Right atrium auricular region (tissue), 2 donors: ENCODE data around the gene C1orf226. TPM values are rescaled to one million over a fixed set of nuclear protein-coding genes. Genes with fewer than 3 reads are reported as not detected.

ENCODE experiments used
- DNase-seq: peaks from one replicate; pipeline ENCODE4 v3.0.0-alpha.2; 2019; ENCODE audit warnings: low spot score
- H3K27ac ChIP-seq, 2 donors: fragments of 200-600 bp; sonication (generic); 1 replicate in 1 of 2; 2 replicates in 1 of 2; pipeline ENCODE4 v1.5.1; 2016 to 2019
- H3K27me3 ChIP-seq, 2 donors: fragments of 200-600 bp; sonication (generic); one replicate each; pipeline versions ENCODE4 v1.5.1 to v1.6.0; 2017 to 2019
- H3K36me3 ChIP-seq: fragments of 200-600 bp; sonication (generic); one replicate; pipeline ENCODE4 v1.5.1; 2016
- H3K4me1 ChIP-seq, 2 donors: fragments of 200-600 bp; sonication (generic); one replicate each; pipeline versions ENCODE4 v1.5.1 to v1.6.0; 2017 to 2019
- H3K4me3 ChIP-seq, 2 donors: fragments of 200-600 bp; sonication (generic); 1 replicate in 1 of 2; 2 replicates in 1 of 2; pipeline ENCODE4 v1.5.1; 2017 to 2019; ENCODE audit warnings: mild to moderate bottlenecking in 1 of 2, moderate library complexity in 1 of 2
- H3K9me3 ChIP-seq, 2 donors: fragments of 200-600 bp; sonication (generic); one replicate each; pipeline ENCODE4 v1.5.1; 2019
- total RNA-seq, 2 donors: library from RNA; depleted of rRNA; stranded (reverse); fragments of >200 nt; gene quantifications; one replicate each; pipeline ENCODE4 v1.1.0, GENCODE V29; 2016
- TF ChIP-seq, protein P1 (sequence below), 2 donors: fragments of 200-600 bp; sonication (generic); IDR thresholded peaks; one replicate each; pipeline ENCODE4 v1.5.1; 2019; ENCODE audit warnings: antibody characterized with exemption in 2 of 2

C1orf226 gene
- total RNA-seq, 2 donors from 2014 or later = 3.0 to 7.0 TPM

DNA sequence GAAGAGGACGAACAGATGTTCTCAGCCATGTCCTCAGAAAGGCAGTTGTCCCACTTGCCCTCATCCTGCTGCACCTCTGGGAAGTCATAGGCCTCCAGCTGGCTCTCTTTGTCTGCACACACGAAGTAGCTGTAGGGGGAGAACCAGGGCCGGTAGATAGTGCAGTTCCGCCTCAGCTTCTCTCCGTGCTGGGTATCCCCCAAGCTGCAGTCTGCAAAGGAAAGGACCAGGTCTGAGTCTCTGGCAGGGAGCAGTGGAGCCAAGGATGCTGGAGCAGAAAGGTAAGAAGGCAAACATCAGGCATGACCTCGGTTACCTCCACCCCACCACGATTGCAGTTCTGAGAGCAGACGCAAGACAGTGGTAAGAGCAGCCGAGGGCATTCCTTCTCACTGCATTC lies 7.1 kb upstream of the C1orf226 start:
- Histone ChIP-seq H3K27me3 (no peaks in the 10 kb centered on the region), H3K36me3 (no peaks in the 10 kb centered on the region), H3K27ac (no peak overlapping the region), H3K4me3 (no peak overlapping the region), H3K9me3 (no peaks in the 10 kb centered on the region), H3K4me1 (no peaks in the 10 kb centered on the region)
- DNase-seq = no peak
- TF ChIP-seq, protein P1, sequence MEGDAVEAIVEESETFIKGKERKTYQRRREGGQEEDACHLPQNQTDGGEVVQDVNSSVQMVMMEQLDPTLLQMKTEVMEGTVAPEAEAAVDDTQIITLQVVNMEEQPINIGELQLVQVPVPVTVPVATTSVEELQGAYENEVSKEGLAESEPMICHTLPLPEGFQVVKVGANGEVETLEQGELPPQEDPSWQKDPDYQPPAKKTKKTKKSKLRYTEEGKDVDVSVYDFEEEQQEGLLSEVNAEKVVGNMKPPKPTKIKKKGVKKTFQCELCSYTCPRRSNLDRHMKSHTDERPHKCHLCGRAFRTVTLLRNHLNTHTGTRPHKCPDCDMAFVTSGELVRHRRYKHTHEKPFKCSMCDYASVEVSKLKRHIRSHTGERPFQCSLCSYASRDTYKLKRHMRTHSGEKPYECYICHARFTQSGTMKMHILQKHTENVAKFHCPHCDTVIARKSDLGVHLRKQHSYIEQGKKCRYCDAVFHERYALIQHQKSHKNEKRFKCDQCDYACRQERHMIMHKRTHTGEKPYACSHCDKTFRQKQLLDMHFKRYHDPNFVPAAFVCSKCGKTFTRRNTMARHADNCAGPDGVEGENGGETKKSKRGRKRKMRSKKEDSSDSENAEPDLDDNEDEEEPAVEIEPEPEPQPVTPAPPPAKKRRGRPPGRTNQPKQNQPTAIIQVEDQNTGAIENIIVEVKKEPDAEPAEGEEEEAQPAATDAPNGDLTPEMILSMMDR (IDR thresholded peaks at IDR 0.05) = no peak

DNA sequence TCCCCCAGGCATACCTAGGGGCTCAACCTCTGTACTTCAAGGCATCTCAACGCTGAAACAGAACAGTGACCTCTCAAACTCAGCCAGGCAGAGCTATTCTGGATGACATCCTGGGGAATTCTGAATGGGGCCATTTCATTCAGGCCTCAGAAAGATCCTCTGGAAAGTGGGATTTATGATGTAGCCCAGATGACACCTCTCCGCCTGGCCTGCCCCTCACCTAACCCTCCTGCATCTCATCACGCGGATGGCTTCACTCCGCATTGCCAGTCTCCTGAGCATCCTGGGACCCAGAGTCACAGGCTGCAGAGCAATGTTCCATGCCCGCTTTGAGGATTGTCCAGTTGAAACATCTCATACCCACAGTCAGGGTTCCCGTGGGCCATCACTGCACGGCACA lies 6.1 kb upstream of the C1orf226 start:
- Histone ChIP-seq H3K9me3 (no peaks in the 10 kb centered on the region), H3K4me3 (no peak overlapping the region), H3K27me3 (no peaks in the 10 kb centered on the region), H3K36me3 (no peaks in the 10 kb centered on the region), H3K4me1 (no peaks in the 10 kb centered on the region), H3K27ac (no peak overlapping the region)
- TF ChIP-seq, protein P1 (IDR thresholded peaks at IDR 0.05) = no peak
- DNase-seq = no peak

DNA sequence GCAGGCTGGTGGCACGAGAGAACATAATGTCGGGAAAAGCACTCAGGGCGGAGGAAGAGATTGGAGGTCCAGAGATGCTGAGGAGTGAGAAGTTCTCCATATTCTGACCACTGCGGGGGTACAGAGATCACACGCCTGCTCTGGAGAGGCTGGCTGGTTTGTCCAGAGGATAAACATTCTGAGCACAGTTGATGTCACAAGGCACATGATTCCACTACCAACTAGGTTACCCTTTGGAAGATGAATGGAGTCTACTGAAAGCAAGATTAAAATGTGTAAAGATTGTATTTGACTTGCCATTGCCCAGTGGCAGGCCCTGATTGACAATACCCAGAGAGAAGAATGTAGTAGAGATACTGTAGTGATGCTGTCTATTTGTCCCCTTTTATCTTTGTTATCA lies 4.8 kb upstream of the C1orf226 start, which contains the start of gene SPATA46:
SPATA46 (minus strand) TSS at position 164 of the 400 bp plus-strand sequence; CDS start at position 100, 64 bp downstream.
- no peak for DNase-seq
- TF ChIP-seq, protein P1 (IDR thresholded peaks at IDR 0.05) = no peak
- no peaks in the 10 kb centered on the region for H3K4me1 ChIP-seq
- H3K9me3 ChIP-seq = no peaks in the 10 kb centered on the region
- H3K27ac ChIP-seq = no peak within 1 kb of the TSS
- no peak within 1 kb of the TSS for H3K4me3 ChIP-seq
- no peaks in the 10 kb centered on the region for H3K27me3 ChIP-seq
- no peaks in the 10 kb centered on the region for H3K36me3 ChIP-seq

DNA sequence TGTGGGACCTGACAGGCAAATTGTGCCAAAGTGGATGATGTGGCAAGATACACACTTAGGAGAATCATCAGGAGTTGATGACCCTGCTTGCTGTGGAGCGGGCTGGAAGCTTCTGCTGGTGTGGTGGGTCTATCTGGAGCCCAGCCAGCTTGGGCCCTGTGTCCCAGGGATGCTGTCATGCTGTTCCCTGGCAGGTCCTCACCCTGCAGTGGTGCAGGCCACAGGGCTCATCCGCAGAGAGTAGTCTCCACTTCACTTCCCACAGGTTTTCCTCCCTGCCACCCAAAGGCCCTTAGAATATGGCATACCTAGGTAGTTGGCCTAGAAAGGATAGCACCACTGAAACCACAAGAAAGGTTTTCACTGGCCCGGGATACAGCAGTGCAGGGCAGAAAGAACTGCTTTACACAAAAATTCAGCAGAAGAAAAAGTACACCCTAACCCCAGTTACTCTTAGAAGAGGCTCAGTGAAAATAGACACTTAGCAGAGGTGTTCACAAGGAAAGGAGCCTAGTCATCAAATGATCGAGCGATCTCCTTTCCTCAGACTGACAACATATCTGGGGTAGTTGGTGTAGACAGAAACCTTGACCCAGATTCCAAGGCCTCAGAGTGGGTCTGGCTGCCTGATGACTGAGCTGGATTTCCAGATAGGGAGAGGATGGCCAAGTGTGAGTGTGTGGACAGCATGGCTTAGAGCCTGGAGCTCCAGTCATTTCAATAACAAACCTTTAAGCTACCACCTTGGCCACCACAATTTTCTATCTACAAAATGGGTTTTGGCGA lies 1.3 kb upstream of the C1orf226 start:
- H3K9me3 ChIP-seq = no peaks in the 10 kb centered on the region
- H3K36me3 ChIP-seq = no peaks in the 10 kb centered on the region
- TF ChIP-seq, protein P1 (IDR thresholded peaks at IDR 0.05) = no peak
- H3K27ac ChIP-seq = no peak overlapping the region
- no peak overlapping the region for H3K4me3 ChIP-seq
- H3K4me1 ChIP-seq = no peaks in the 10 kb centered on the region
- no peak for DNase-seq
- H3K27me3 ChIP-seq = no peaks in the 10 kb centered on the region

DNA sequence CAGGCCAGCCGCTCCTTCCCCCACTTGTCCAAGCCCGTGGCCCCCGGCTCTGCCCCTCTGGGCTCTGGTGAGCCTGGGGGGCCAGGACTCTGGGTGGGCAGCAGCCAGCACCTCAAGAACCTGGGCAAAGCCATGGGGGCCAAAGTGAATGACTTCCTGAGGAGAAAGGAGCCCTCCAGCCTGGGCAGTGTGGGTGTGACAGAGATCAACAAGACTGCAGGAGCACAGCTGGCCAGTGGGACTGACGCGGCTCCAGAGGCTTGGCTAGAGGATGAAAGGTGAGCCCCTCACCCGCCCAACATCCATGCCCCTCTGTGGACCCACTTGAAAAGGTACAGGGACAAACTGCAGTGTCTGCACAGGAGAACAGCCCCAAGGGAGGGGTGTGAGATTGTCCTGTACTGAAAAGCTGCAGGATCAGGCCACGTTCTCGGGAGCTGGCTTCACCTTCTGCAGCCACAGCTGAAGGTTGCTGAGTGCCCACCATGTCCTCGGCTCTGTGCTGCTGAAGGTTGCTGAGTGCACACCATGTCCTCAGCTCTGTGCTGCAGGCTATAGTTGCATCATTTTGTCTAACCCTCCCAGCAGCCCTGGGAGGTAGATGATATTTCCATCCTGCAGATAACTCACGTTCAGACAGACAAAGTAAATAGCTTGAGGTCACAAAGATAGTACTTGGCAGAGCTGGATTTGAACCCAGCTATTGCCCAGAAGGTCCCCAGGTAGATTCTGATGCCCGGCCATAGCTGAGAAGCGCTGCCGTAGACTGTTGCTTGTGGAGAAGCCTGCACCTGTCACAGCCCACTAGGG lies 618 bp downstream of the C1orf226 start:
- no peak for DNase-seq
- Histone ChIP-seq H3K36me3 (no peaks in the 10 kb centered on the region), H3K27ac (no peak overlapping the region), H3K9me3 (no peaks in the 10 kb centered on the region), H3K4me3 (no peak overlapping the region), H3K4me1 (no peaks in the 10 kb centered on the region), H3K27me3 (no peaks in the 10 kb centered on the region)
- TF ChIP-seq, protein P1 (IDR thresholded peaks at IDR 0.05) = no peak
